ENCODE data around the gene AKAP13.
"Not testable (repeated sequence)": the region's sequence is repeated elsewhere in the genome, so short reads cannot be mapped to it uniquely, and the experiment has no call there.

Gene AKAP13

GRCh38 chr15:85380217-85380811 is at the start of gene AKAP13:
TSS of gene AKAP13 (plus strand) at chr15:85380603. CDS start at chr15:85485721, 105,118 bp downstream.
- peak; percentile 91 for DNase-seq

GRCh38 chr15:85330901-85331588 is 49.4 kb upstream of the AKAP13 start:
- peak; percentile 56 for DNase-seq

- DNase-seq: no peak
These were observed 48.6 kb upstream of the AKAP13 start for GRCh38 chr15:85331655-85332285.

GRCh38 chr15:85333132-85333831 is 47.1 kb upstream of the AKAP13 start:
- DNase-seq: no peak

GRCh38 chr15:85334241-85334640 is 46.2 kb upstream of the AKAP13 start:
- no peak for DNase-seq

- no peak for DNase-seq
These were observed 45.0 kb upstream of the AKAP13 start for GRCh38 chr15:85335193-85335942.

GRCh38 chr15:85336880-85337279 is 43.5 kb upstream of the AKAP13 start:
- DNase-seq: no peak

GRCh38 chr15:85337425-85338074 is 42.9 kb upstream of the AKAP13 start:
- DNase-seq: no peak

GRCh38 chr15:85340321-85340665 is 40.1 kb upstream of the AKAP13 start:
- no peak for DNase-seq

GRCh38 chr15:85340852-85341251 is 39.6 kb upstream of the AKAP13 start:
- DNase-seq: no peak

GRCh38 chr15:85342163-85342562 is 38.2 kb upstream of the AKAP13 start:
- not testable (repeated sequence) for DNase-seq

GRCh38 chr15:85343443-85343842 is 37.0 kb upstream of the AKAP13 start:
- not testable (repeated sequence) for DNase-seq

- DNase-seq: not testable (repeated sequence)
These were observed 36.2 kb upstream of the AKAP13 start for GRCh38 chr15:85344241-85344640.

- not testable (repeated sequence) for DNase-seq
These were observed 35.7 kb upstream of the AKAP13 start for GRCh38 chr15:85344653-85345114.

GRCh38 chr15:85345196-85345918 is 35.0 kb upstream of the AKAP13 start:
- DNase-seq: not testable (repeated sequence)

GRCh38 chr15:85346462-85347084 is 33.8 kb upstream of the AKAP13 start:
- peak; percentile 8 for DNase-seq

- not testable (repeated sequence) for DNase-seq
These were observed 32.9 kb upstream of the AKAP13 start for GRCh38 chr15:85347264-85348047.

GRCh38 chr15:85348048-85348766 is 32.2 kb upstream of the AKAP13 start:
- not testable (repeated sequence) for DNase-seq

- not testable (repeated sequence) for DNase-seq
These were observed 31.3 kb upstream of the AKAP13 start for GRCh38 chr15:85349062-85349461.
